Measurements from ENCODE around the gene PLSCR3. TPM values are rescaled to one million over a fixed set of nuclear protein-coding genes. Genes with fewer than 3 reads are reported as not detected.
A peak's percentile ranks its signal among the peaks of the same experiment; 100 is the strongest.

The PLSCR3 gene
- total RNA-seq, 1 donor from 2014 or later, result 9.0 TPM

DNA sequence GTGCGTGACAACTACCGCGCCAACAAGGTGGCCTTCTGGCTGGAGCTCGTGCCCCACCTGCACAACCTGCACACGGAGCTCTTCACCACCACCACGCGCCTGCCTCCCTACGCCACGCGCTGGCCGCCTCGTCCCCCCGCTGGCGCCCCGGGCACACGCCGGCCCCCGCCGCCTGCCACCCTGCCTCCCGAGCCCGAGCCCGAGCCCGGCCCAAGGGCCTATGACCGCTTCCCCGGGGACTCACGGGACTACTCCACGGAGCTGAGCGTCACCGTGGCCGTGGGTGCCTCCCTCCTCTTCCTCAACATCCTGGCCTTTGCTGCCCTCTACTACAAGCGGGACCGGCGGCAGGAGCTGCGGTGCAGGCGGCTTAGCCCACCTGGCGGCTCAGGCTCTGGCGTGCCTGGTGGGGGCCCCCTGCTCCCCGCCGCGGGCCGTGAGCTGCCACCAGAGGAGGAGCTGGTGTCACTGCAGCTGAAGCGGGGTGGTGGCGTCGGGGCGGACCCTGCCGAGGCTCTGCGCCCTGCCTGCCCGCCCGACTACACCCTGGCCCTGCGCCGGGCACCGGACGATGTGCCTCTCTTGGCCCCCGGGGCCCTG lies 22.8 kb upstream of the PLSCR3 start:
- TF ChIP-seq, protein P1, sequence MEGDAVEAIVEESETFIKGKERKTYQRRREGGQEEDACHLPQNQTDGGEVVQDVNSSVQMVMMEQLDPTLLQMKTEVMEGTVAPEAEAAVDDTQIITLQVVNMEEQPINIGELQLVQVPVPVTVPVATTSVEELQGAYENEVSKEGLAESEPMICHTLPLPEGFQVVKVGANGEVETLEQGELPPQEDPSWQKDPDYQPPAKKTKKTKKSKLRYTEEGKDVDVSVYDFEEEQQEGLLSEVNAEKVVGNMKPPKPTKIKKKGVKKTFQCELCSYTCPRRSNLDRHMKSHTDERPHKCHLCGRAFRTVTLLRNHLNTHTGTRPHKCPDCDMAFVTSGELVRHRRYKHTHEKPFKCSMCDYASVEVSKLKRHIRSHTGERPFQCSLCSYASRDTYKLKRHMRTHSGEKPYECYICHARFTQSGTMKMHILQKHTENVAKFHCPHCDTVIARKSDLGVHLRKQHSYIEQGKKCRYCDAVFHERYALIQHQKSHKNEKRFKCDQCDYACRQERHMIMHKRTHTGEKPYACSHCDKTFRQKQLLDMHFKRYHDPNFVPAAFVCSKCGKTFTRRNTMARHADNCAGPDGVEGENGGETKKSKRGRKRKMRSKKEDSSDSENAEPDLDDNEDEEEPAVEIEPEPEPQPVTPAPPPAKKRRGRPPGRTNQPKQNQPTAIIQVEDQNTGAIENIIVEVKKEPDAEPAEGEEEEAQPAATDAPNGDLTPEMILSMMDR (IDR thresholded peaks at IDR 0.05; ENCODE audit: insufficient read depth, low read length, severe bottlenecking), result no peak
- no peak for DNase-seq (ENCODE audit: low read depth)
- H3K4me3 ChIP-seq (ENCODE audit: low read depth, low read length), result no peak overlapping the region
- FAIRE-seq, result no peak
- H3K27me3 ChIP-seq (ENCODE audit: control insufficient read depth, insufficient read depth, low read length), result peaks cover 2% of the 10 kb centered on the region
- H3K36me3 ChIP-seq (ENCODE audit: control insufficient read depth, insufficient read depth, low read length), result no peaks in the 10 kb centered on the region

DNA sequence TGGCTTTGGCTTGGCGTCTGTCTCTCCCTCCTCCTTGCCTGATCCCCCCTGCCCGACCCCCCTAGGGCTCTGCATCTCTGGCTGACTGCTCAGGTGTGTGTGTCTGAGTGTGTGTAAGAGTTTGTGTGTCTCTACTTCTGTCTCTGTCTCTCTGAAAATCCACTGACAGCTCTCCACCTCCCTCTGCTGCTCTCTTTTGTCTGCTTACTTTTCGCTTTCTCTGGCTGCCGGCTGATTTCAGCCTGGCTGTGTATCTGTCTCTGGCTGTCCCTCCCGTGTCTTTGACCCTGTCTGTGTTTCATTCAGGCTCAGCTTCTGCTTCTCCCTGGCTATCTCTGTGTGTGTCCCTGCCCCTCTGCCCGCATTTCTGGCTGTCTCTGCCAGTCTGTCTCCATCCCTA lies 22.0 kb upstream of the PLSCR3 start:
- DNase-seq (ENCODE audit: low read depth), result no peak
- Histone ChIP-seq H3K36me3 (ENCODE audit: control insufficient read depth, insufficient read depth, low read length) (no peaks in the 10 kb centered on the region), H3K27me3 (ENCODE audit: control insufficient read depth, insufficient read depth, low read length) (peaks cover 2% of the 10 kb centered on the region), H3K4me3 (ENCODE audit: low read depth, low read length) (no peak overlapping the region)
- FAIRE-seq, result no peak
- TF ChIP-seq, protein P1 (IDR thresholded peaks at IDR 0.05; ENCODE audit: insufficient read depth, low read length, severe bottlenecking), result no peak

DNA sequence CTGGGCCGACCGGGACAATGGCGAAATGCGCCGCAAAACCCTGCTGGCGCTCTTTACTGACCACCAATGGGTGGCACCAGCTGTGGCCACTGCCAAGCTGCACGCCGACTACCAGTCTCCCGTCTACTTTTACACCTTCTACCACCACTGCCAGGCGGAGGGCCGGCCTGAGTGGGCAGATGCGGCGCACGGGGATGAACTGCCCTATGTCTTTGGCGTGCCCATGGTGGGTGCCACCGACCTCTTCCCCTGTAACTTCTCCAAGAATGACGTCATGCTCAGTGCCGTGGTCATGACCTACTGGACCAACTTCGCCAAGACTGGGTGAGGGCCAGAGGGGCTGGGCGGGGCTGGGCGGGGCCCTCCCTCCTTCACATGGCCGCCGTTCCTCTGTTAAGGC lies 21.5 kb upstream of the PLSCR3 start:
- H3K36me3 ChIP-seq (ENCODE audit: control insufficient read depth, insufficient read depth, low read length), result no peaks in the 10 kb centered on the region
- no peak overlapping the region for H3K4me3 ChIP-seq (ENCODE audit: low read depth, low read length)

DNA sequence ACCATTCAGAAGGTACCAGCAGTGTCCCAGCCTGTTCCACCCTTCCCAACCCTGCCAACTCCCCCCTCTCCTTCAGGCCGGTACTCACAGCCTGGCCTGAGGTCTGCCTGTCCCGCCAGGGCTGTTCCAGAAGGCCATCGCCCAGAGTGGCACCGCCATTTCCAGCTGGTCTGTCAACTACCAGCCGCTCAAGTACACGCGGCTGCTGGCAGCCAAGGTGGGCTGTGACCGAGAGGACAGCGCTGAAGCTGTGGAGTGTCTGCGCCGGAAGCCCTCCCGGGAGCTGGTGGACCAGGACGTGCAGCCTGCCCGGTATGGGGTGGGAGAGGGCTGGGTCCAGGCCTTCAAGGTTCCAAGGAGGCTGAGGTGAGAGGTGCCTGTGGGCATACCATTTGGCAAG lies 20.5 kb upstream of the PLSCR3 start:
- FAIRE-seq, result no peak
- TF ChIP-seq, protein P1 (IDR thresholded peaks at IDR 0.05; ENCODE audit: insufficient read depth, low read length, severe bottlenecking), result no peak
- Histone ChIP-seq H3K36me3 (ENCODE audit: control insufficient read depth, insufficient read depth, low read length) (no peaks in the 10 kb centered on the region), H3K27me3 (ENCODE audit: control insufficient read depth, insufficient read depth, low read length) (peaks cover 2% of the 10 kb centered on the region), H3K4me3 (ENCODE audit: low read depth, low read length) (no peak overlapping the region)
- DNase-seq (ENCODE audit: low read depth), result no peak

More for the DNA sequence above, 21.5 kb upstream of the PLSCR3 start:
- H3K27me3 ChIP-seq (ENCODE audit: control insufficient read depth, insufficient read depth, low read length), result peaks cover 2% of the 10 kb centered on the region
- DNase-seq (ENCODE audit: low read depth) (no peak), FAIRE-seq (no peak)
- TF ChIP-seq, protein P1 (IDR thresholded peaks at IDR 0.05; ENCODE audit: insufficient read depth, low read length, severe bottlenecking), result no peak

DNA sequence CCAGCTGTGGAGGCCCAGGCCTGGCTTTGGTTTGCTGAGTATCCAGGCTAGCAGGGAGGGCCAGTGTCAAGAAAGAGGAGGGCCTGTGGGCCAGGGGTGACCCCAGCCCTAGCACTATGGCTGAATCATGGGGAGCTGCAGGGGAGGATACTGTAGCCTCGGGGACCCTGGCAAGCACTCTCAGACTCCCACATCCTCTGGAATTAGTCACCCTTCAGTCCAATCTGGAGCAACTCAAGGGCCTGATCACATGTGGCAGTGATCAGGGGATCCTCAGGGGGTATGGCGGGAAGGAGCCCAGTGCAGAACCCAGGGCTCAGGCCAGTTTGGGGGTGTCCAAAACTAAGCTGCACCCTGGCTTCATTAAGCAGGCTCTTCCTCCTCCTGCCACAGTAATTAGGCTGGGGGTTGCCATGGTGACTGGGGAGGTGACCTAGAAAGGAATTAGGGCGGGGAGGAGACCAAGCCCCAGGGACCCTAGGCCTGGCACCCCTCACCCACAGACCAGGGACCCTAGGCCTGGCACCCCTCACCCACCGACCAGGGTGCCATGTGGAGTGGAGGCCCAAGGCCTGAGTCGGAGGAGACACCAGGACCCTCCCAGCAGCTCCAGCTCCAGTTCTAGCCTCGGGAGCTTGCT lies 19.1 kb upstream of the PLSCR3 start:
- DNase-seq (ENCODE audit: low read depth) (peak; percentile 49), FAIRE-seq (no peak)
- Histone ChIP-seq H3K36me3 (ENCODE audit: control insufficient read depth, insufficient read depth, low read length) (no peaks in the 10 kb centered on the region), H3K4me3 (ENCODE audit: low read depth, low read length) (no peak overlapping the region), H3K27me3 (ENCODE audit: control insufficient read depth, insufficient read depth, low read length) (no peaks in the 10 kb centered on the region)
- TF ChIP-seq, protein P1 (IDR thresholded peaks at IDR 0.05; ENCODE audit: insufficient read depth, low read length, severe bottlenecking), result no peak

DNA sequence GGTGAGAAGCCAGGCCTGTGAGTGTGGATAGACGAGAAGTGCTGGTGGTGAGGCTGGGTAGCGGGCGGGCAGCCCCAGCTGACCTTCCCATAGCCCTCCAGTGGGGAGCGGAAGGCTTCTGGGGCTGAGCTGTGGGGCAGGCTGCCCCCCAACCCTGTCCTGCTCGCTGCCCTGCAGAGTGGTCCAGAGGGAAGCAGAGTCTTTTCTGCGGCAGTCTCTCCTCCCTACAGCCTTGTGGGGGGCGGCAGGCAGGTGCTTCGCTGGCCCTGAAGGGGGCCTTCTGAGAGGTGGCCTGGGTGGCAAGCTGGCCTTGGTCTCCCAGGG lies 17.1 kb upstream of the PLSCR3 start:
- FAIRE-seq (no peak), DNase-seq (ENCODE audit: low read depth) (no peak)
- Histone ChIP-seq H3K36me3 (ENCODE audit: control insufficient read depth, insufficient read depth, low read length) (no peaks in the 10 kb centered on the region), H3K4me3 (ENCODE audit: low read depth, low read length) (no peak overlapping the region), H3K27me3 (ENCODE audit: control insufficient read depth, insufficient read depth, low read length) (no peaks in the 10 kb centered on the region)
- TF ChIP-seq, protein P1 (IDR thresholded peaks at IDR 0.05; ENCODE audit: insufficient read depth, low read length, severe bottlenecking), result no peak
